HG02981 (cell line): ENCODE measurements around the gene MDC1.

Experiments
- ATAC-seq: cut with Tn5 transposase; IDR thresholded peaks from one replicate; pipeline ENCODE4 v1.9.1; 2021; ENCODE audit warnings: mild to moderate bottlenecking, moderate library complexity; ENCODE audit not compliant: unreplicated experiment

Gene MDC1

GRCh38 chr6:30707281-30707850 lies 9.7 kb downstream of the MDC1 start:
- no peak for ATAC-seq

- no peak for ATAC-seq
Measured at GRCh38 chr6:30705620-30706019, 11.5 kb downstream of the MDC1 start.

GRCh38 chr6:30703821-30704220 lies 13.3 kb downstream of the MDC1 start:
- no peak for ATAC-seq

- no peak for ATAC-seq
Measured at GRCh38 chr6:30703011-30703410, 14.1 kb downstream of the MDC1 start.

GRCh38 chr6:30700340-30700739 lies 16.7 kb downstream of the MDC1 start:
- ATAC-seq = no peak

- ATAC-seq = no peak
Measured at GRCh38 chr6:30696432-30696831, 20.6 kb downstream of the MDC1 start.

- no peak for ATAC-seq
Measured at GRCh38 chr6:30691208-30691847, 25.8 kb downstream of the MDC1 start.

- ATAC-seq = no peak
Measured at GRCh38 chr6:30690403-30691207, 26.5 kb downstream of the MDC1 start, which contains the start of gene NRM. NRM (minus strand) TSS chr6:30690984; CDS start chr6:30690974, 10 bp downstream.

- no peak for ATAC-seq
Measured at GRCh38 chr6:30689985-30690384, 27.1 kb downstream of the MDC1 start.

- no peak for ATAC-seq
Measured at GRCh38 chr6:30689022-30689865, 27.8 kb downstream of the MDC1 start.

GRCh38 chr6:30688569-30688968 lies 28.5 kb downstream of the MDC1 start:
- ATAC-seq = no peak

GRCh38 chr6:30687659-30688431 lies 29.2 kb downstream of the MDC1 start:
- no peak for ATAC-seq

- ATAC-seq = peak; percentile 42
Measured at GRCh38 chr6:30686908-30687658, 30.0 kb downstream of the MDC1 start.

GRCh38 chr6:30686009-30686907 lies 30.8 kb downstream of the MDC1 start, which contains the start of gene PPP1R18:
PPP1R18 (minus strand) TSS chr6:30686645; CDS start chr6:30686018, 627 bp downstream.
- no peak for ATAC-seq

- ATAC-seq = no peak
Measured at GRCh38 chr6:30685157-30686008, 31.7 kb downstream of the MDC1 start.

GRCh38 chr6:30684386-30685156 lies 32.5 kb downstream of the MDC1 start:
- ATAC-seq = no peak

- ATAC-seq = no peak
Measured at GRCh38 chr6:30683980-30684338, 33.1 kb downstream of the MDC1 start.
